IPS-18c (cell line): ENCODE measurements around the gene LRRC59.
A peak's percentile ranks its signal among the peaks of the same experiment; 100 is the strongest.
"Not testable (repeated sequence)": the region's sequence is repeated elsewhere in the genome, so short reads cannot be mapped to it uniquely, and the experiment has no call there.

ENCODE experiments used
- H3K4me3 ChIP-seq: 2 replicates; pipeline ENCODE4 v1.7.0; 2013; ENCODE audit warnings: low read depth, mild to moderate bottlenecking, low read length, moderate library complexity; ENCODE audit not compliant: insufficient read depth
- H3K9me3 ChIP-seq: one replicate; pipeline ENCODE4 v1.6.1; 2013; ENCODE audit warnings: mild to moderate bottlenecking, low read length, moderate library complexity; ENCODE audit not compliant: control insufficient read depth, insufficient read depth

The LRRC59 gene

GRCh38 chr17:50345432-50346312 lies 51.7 kb downstream of the LRRC59 start, which contains the start of gene XYLT2:
Gene XYLT2, plus strand, starts transcription at chr17:50346126. Its CDS starts 15 bp downstream, at chr17:50346141.
- peak within 1 kb of the TSS; percentile 90 for H3K4me3 ChIP-seq
- no peaks in the 10 kb centered on the region for H3K9me3 ChIP-seq

- H3K9me3 ChIP-seq = no peaks in the 10 kb centered on the region
- no peak overlapping the region for H3K4me3 ChIP-seq
Measured at GRCh38 chr17:50344731-50345365, 52.5 kb downstream of the LRRC59 start.

GRCh38 chr17:50339381-50339780 lies 57.9 kb downstream of the LRRC59 start:
- no peaks in the 10 kb centered on the region for H3K9me3 ChIP-seq
- H3K4me3 ChIP-seq = no peak overlapping the region

GRCh38 chr17:50338645-50339044 lies 58.7 kb downstream of the LRRC59 start:
- Histone ChIP-seq H3K9me3 (no peaks in the 10 kb centered on the region), H3K4me3 (no peak overlapping the region)

- Histone ChIP-seq H3K9me3 (no peaks in the 10 kb centered on the region), H3K4me3 (no peak overlapping the region)
Measured at GRCh38 chr17:50337956-50338355, 59.4 kb downstream of the LRRC59 start.

GRCh38 chr17:50333291-50334057 lies 63.8 kb downstream of the LRRC59 start:
- not testable (repeated sequence) for H3K9me3 ChIP-seq, H3K4me3 ChIP-seq

- Histone ChIP-seq H3K4me3 (no peak overlapping the region), H3K9me3 (no peaks in the 10 kb centered on the region)
Measured at GRCh38 chr17:50332196-50332595, 65.1 kb downstream of the LRRC59 start.
